ENCODE data around the gene FNDC7.
"Not testable (repeated sequence)": the region's sequence is repeated elsewhere in the genome, so short reads cannot be mapped to it uniquely, and the experiment has no call there.

FNDC7 gene

DNA sequence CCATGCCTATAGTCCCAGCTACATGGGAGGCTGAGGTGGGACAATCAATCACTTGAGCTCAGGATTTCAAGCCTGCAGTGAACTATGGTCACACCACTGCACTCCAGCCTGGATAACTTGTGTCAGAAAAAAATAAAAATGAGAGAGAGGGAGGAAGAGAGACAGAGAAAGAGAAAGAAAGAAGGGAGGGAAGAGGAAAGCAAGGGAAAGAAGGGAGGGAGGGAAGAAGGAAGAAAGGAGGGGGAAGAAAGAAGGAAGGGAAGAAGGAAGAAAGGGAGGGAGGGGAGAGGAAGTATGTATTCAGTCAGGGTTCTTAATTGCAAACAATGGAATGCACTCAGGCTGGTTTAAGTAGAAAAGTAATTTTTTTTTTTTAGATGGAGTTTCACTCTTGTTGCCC is 43.9 kb upstream of the FNDC7 start:
- H3K36me3 ChIP-seq: no peaks in the 10 kb centered on the region
- TF ChIP-seq, protein P1, sequence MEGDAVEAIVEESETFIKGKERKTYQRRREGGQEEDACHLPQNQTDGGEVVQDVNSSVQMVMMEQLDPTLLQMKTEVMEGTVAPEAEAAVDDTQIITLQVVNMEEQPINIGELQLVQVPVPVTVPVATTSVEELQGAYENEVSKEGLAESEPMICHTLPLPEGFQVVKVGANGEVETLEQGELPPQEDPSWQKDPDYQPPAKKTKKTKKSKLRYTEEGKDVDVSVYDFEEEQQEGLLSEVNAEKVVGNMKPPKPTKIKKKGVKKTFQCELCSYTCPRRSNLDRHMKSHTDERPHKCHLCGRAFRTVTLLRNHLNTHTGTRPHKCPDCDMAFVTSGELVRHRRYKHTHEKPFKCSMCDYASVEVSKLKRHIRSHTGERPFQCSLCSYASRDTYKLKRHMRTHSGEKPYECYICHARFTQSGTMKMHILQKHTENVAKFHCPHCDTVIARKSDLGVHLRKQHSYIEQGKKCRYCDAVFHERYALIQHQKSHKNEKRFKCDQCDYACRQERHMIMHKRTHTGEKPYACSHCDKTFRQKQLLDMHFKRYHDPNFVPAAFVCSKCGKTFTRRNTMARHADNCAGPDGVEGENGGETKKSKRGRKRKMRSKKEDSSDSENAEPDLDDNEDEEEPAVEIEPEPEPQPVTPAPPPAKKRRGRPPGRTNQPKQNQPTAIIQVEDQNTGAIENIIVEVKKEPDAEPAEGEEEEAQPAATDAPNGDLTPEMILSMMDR (IDR thresholded peaks at IDR 0.05; ENCODE audit: low read depth, low read length): no peak
- H3K4me1 ChIP-seq: no peaks in the 10 kb centered on the region
- no peaks in the 10 kb centered on the region for H3K9me3 ChIP-seq
- no peak for DNase-seq
- H3K27me3 ChIP-seq: no peaks in the 10 kb centered on the region
- no peak overlapping the region for H3K4me3 ChIP-seq (ENCODE audit: low read depth, low read length)

GRCh38 chr1:108669679-108670078 is 43.0 kb upstream of the FNDC7 start:
- no peak overlapping the region for H3K4me3 ChIP-seq (ENCODE audit: low read depth, low read length)
- no peaks in the 10 kb centered on the region for H3K4me1 ChIP-seq
- H3K9me3 ChIP-seq: no peaks in the 10 kb centered on the region
- DNase-seq: no peak
- H3K27me3 ChIP-seq: no peaks in the 10 kb centered on the region
- H3K36me3 ChIP-seq: no peaks in the 10 kb centered on the region
- TF ChIP-seq, protein P1 (IDR thresholded peaks at IDR 0.05; ENCODE audit: low read depth, low read length): no peak

- TF ChIP-seq, protein P1 (IDR thresholded peaks at IDR 0.05; ENCODE audit: low read depth, low read length): no peak
- Histone ChIP-seq H3K9me3 (no peaks in the 10 kb centered on the region), H3K36me3 (no peaks in the 10 kb centered on the region), H3K4me3 (ENCODE audit: low read depth, low read length) (no peak overlapping the region), H3K27me3 (no peaks in the 10 kb centered on the region), H3K4me1 (no peaks in the 10 kb centered on the region)
- DNase-seq: no peak
Measured at GRCh38 chr1:108670131-108670773, 42.5 kb upstream of the FNDC7 start.

GRCh38 chr1:108671143-108671542 is 41.6 kb upstream of the FNDC7 start:
- Histone ChIP-seq H3K36me3 (no peaks in the 10 kb centered on the region), H3K4me3 (ENCODE audit: low read depth, low read length) (no peak overlapping the region), H3K9me3 (no peaks in the 10 kb centered on the region), H3K27me3 (no peaks in the 10 kb centered on the region), H3K4me1 (no peaks in the 10 kb centered on the region)
- TF ChIP-seq, protein P1 (IDR thresholded peaks at IDR 0.05; ENCODE audit: low read depth, low read length): no peak
- no peak for DNase-seq

DNA sequence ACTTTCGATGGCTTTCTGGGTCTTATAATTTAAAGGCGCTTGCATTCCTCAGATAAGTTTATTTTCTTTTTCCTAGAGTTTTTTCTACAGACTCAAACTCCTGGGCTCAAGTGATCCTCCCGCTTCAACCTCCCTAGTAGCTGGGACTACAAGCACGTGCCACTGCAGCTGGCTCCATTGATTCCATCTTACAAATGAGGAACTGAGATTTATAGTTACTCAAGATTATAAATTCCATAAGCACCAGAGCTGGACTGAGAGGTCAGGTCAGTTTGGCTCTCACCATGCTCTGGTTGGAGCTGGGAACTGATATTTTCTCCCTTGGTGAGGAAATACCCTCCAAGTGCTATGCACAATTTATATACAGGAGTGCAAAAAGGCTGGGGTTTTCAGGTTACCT is 34.0 kb upstream of the FNDC7 start:
- Histone ChIP-seq H3K4me3 (ENCODE audit: low read depth, low read length) (no peak overlapping the region), H3K4me1 (no peaks in the 10 kb centered on the region), H3K36me3 (no peaks in the 10 kb centered on the region), H3K27me3 (no peaks in the 10 kb centered on the region), H3K9me3 (no peaks in the 10 kb centered on the region; the same call in 1 of the 2 replicates)
- no peak for DNase-seq
- TF ChIP-seq, protein P1 (IDR thresholded peaks at IDR 0.05; ENCODE audit: low read depth, low read length): no peak

GRCh38 chr1:108679586-108680213 is 33.0 kb upstream of the FNDC7 start:
- no peaks in the 10 kb centered on the region for H3K27me3 ChIP-seq
- DNase-seq: no peak
- TF ChIP-seq, protein P1 (IDR thresholded peaks at IDR 0.05; ENCODE audit: low read depth, low read length): no peak
- H3K4me3 ChIP-seq (ENCODE audit: low read depth, low read length): no peak overlapping the region
- H3K36me3 ChIP-seq: no peaks in the 10 kb centered on the region
- no peaks in the 10 kb centered on the region; the same call in 1 of the 2 replicates for H3K9me3 ChIP-seq
- H3K4me1 ChIP-seq: no peaks in the 10 kb centered on the region

- H3K4me3 ChIP-seq (ENCODE audit: low read depth, low read length); H3K27me3 ChIP-seq; H3K9me3 ChIP-seq; H3K4me1 ChIP-seq; H3K36me3 ChIP-seq; DNase-seq: not testable (repeated sequence)
Measured at GRCh38 chr1:108681701-108682100, 31.0 kb upstream of the FNDC7 start.
